GM21423 (cell line): ENCODE data around the gene MMP7.

Experiments
- ATAC-seq: cut with Tn5 transposase; IDR thresholded peaks from one replicate; pipeline ENCODE4 v1.9.1; 2021; ENCODE audit warnings: mild to moderate bottlenecking, moderate library complexity; ENCODE audit not compliant: unreplicated experiment

MMP7 gene

GRCh38 chr11:102530558-102530957 lies at the start of gene MMP7:
MMP7 (minus strand) TSS chr11:102530747; CDS start chr11:102530700, 47 bp downstream.
- peak; percentile 53 for ATAC-seq

GRCh38 chr11:102577723-102578122 lies 47.2 kb upstream of the MMP7 start:
- no peak for ATAC-seq

- ATAC-seq: peak; percentile 49
Observed at GRCh38 chr11:102577182-102577581, 46.6 kb upstream of the MMP7 start.

DNA sequence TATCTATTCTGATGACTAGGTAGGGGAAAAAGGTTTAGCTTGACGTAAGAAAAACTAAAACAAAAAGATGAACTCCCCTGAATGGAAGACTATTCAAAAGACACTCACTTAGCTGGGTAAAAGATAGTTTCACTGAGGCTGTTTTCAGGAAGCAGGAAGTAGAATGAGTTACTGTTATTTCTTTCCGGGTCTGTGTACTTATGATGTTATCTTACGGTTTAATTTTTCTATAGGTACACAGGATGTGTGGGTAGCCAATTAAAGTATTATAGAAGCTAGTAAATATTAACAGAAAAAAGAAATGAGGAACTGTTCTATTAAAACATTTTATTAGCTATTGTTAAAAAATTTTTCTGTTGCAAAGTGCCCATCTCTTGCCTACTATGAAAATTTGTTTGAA lies 45.8 kb upstream of the MMP7 start:
- no peak for ATAC-seq

DNA sequence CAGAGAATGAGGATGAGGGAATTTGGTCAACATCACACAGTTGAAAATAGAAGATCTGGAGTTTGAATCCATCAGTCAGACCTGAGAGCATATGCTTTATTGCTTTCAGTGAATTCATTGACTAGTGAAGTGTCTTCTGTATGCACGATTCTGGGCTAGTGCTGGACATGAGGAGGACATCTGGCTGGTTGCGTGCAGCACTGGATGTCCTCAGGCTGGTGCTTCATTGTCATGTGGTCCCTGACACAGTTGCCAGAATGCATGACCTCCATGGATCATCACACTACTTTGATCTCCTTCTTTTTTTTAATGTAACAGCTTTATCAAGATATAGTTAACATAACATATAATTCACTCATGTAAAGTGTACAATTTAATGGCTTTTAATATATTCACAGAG lies 44.5 kb upstream of the MMP7 start:
- ATAC-seq: no peak

DNA sequence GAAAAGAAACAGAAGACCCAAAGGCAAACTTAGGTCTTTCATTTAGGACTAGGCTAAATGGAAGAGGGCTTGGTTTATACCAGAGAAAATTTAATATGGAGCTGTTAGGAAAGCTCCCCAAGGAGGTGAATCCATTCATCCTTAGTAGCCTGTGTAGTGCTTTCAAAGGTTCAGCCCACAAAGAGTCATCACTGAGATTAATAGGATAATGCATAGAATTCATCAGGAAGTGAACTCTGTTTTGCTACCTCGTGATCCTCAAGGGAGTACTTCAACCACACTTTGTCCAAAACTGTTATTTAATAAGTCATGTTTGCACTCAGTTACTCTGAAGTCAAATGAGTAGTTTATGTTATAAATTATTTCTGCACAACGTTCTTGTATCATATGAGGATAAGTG lies 43.3 kb upstream of the MMP7 start:
- ATAC-seq: no peak

DNA sequence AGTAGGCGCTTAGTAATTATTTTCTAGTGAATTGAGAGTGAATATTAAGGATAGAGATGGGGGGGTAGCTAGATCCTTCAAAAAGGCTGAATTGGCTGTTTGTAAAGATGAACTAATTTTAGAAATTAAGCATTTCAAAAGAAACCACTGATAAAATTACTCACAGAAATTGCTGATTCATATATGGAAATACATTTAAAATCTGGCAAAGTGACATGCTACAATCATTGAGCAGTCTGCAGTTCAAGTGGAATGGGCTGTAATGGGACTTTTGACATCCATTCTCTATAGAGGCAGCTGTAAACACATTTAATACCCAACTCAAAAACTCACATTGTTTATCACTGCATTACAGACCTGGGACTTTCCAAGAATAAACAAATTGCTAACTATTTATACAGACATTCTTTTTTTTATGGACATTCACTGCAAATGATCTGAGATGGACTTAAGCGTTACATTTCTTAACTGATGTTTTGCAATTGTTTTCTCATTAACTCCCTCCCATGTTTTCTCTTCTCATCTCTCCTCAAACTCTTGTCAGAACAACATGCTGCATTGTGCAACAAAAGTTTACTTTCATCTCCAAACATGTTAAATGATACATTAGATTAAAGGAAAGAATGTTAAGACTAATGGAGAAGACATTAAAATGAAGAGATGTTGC lies 42.1 kb upstream of the MMP7 start:
- no peak for ATAC-seq

DNA sequence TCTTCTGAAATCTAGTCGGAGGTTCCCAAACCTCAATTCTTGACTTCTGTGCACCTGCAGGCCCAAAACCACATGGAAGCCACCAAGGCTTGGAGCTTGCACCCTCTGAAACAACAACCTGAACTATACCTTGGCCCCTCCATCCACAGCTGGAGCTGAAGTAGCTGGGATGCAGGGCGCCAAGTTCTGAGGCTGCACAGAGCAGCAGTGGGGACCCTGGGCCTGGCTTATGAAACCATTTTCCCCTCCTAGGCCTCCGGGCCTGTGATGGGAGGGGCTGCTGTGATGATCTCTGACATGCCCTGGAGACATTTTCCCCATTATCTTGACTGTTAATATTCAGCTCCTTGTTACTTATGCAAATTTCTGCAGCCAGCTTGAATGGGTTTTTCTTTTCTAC lies 38.3 kb upstream of the MMP7 start:
- ATAC-seq: no peak

DNA sequence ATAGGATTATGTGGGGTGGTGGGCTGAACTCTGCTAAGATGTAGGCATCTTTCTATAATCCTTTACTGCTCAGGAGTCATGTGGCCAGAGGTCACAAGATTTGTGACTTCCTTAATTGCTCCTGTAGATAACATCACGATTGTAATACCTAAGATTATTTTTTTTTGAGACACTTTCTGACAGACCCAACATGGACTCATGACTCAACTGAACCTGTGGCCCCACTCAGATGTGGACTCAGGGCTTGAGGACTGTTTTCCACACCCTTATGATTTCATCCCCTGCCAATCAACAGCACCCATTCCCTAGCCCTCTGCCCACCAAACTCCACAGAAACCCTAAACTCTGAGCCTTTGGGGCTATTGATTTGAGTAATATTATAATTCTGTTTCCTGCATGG lies 35.6 kb upstream of the MMP7 start:
- ATAC-seq: no peak

DNA sequence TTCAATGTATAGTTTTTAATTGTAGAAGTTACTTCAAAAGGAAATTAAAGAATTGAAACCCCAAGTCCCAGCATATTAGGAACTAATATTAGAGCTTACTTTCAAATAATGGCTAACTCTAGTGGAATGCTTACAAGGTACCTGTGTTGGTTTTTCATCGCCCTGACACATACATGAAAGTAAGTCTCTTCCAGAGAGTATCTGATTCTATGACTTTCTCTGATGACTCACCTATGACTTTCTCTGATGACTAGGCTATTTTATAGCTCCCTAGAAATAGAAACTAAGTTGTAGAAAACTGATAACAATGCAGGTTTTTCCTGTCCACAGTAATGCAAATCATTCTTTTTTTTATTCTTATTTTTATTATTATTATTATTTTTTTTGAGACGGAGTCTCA lies 33.6 kb upstream of the MMP7 start:
- ATAC-seq: peak; percentile 62

- ATAC-seq: no peak
Observed at GRCh38 chr11:102561636-102562035, 31.1 kb upstream of the MMP7 start.

DNA sequence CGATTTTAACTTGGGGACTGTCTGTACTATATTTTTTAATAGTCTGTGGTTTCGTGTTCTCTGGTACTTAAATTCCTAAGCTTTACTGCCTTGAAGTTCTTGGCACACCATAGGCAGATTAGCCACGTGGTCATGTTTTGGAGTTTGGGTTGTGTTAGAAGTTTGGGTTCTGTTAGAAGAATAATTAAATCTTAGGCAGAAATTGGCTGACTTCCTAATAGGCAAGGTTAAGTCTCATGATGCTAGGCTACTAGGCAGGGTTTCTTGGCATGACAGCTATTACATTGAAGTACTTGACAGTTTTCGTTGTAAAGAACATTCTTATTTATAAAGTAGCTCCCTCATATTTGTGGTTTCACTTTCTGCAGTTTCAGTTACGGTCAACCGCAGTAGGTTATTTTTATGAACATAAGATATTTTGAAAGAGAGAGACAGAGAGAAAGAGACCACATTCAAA lies 30.0 kb upstream of the MMP7 start:
- ATAC-seq: peak; percentile 72

GRCh38 chr11:102559839-102560238 lies 29.3 kb upstream of the MMP7 start:
- ATAC-seq: peak; percentile 52

DNA sequence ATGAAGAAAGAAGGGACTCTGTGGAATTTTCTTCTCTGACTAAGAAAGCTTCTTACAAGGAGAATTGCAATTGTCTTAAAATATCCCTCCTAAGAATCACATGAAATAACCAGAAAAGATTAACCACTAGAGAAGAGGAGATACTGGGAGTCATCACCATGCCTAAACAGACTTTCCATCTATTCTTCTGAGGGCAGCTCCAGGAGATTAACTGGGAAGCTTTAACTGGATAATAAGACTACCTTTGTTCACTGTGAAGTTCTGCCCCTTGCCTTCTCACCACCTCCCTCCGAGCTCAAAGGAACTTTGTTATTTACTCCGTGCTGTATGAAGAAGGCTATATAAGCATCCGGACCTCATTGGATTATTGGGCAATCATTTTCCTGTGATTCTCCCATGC lies 24.5 kb upstream of the MMP7 start:
- ATAC-seq: no peak

GRCh38 chr11:102553835-102554282 lies 23.3 kb upstream of the MMP7 start:
- peak; percentile 70 for ATAC-seq

GRCh38 chr11:102552447-102553194 lies 22.1 kb upstream of the MMP7 start:
- no peak for ATAC-seq

- no peak for ATAC-seq
Observed at GRCh38 chr11:102552020-102552419, 21.5 kb upstream of the MMP7 start.

DNA sequence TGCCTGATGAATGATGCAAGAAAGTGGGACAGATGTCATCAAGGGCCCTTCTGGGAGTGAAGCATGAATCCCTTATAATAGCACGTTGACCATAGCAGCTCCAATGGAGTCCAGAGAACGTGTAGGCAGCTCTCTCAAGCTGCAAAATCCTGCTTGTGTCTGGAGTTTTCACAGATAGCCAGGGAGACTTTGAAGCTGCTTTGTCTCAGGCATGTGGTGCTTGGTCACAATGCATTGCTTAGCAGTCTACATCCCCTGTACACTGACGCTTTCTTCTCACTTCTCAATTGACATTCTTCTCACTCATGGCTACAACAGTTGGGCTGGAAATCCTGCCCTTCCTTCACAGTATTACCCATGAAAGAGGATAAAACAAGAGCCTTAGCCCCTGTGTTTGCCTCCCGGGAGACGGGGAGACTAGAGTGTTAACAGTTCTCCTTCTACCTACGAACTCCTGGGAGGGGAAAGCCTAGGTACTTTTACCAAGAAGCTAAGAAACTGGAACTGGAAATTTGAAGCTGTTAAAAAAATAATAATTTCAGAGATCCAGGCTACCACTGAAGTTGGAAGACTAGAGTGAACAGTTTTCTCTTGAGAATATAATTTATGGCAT lies 20.7 kb upstream of the MMP7 start:
- no peak for ATAC-seq

GRCh38 chr11:102546923-102547471 lies 16.4 kb upstream of the MMP7 start:
- ATAC-seq: peak; percentile 74

DNA sequence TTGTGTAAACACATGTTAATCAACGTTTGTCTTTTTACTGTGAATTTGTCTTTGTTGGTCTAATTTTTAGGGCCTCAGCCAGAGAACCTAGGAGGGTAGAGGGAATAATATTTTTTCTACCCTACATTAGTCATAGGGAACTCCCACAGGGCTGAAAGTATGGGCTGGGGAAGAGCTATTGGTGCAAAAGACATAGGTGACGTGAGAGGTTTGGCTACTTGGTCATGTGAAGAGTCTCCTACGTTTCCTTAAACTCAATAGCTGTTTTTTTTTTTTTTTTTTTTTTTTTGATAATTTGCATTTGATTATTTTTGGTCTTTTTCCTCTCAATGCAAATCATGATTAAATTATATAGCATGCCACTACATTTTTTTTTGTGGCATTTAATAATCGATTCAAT lies 15.9 kb upstream of the MMP7 start:
- peak; percentile 58 for ATAC-seq

DNA sequence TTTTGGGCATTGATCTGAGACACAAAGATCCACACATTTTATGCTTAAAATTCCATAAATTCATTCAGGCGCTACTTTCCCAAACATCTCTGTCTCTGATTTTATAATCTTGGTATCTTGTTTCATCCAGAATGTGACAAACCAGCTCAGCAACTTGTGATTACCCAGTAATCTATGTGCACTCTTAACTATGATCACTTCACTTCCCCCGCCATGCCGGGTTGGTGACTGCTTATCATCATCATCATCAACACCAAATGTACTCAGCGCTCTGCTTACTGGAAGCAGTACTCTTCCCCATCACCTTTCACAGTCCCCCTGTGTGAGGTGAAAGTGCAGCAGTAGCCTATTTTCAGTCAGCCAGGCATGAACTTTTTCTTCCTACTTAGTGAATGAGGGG lies 15.2 kb upstream of the MMP7 start:
- ATAC-seq: no peak

- no peak for ATAC-seq
Observed at GRCh38 chr11:102544594-102544993, 14.0 kb upstream of the MMP7 start.
